Posterior vena cava (tissue), 2 donors: ENCODE measurements around the gene CHRNA7. TPM values are rescaled to one million over a fixed set of nuclear protein-coding genes. Genes with fewer than 3 reads are reported as not detected.

Experiments
- DNase-seq: peaks from one replicate; pipeline ENCODE4 v3.0.0-alpha.2; 2020; ENCODE audit warnings: low spot score
- intact Hi-C, 2 donors: fragments of 100-400 bp; cut with DNase I; formaldehyde crosslinking; loops; one replicate each; pipeline versions ENCODE4 v1.14.1 to v1.14.2; 2022 to 2023
- total RNA-seq, 2 donors: library from RNA; stranded (reverse); fragmentation: NEBNext Ultra II Directional; extraction: Animal tissue kit (Norgen Biotek cat#: 25700); gene quantifications; one replicate each; pipeline ENCODE4 v1.2.1, GENCODE V29; 2021
- donor health status: DM: yes; HTN: yes; CAD: no.
- donor health status: DM: yes; HTN: yes; CAD: no.

CHRNA7 gene
- total RNA-seq, 2 donors from 2014 or later, result 1.3 to 3.0 TPM

- intact Hi-C loops, result no loop called here
- no peak for DNase-seq
Observed at GRCh38 chr15:32057876-32058425, 27.6 kb downstream of the CHRNA7 start.

GRCh38 chr15:32060706-32061105 is 30.4 kb downstream of the CHRNA7 start:
- intact Hi-C loops, result no loop called here
- no peak for DNase-seq

- DNase-seq, result no peak
- intact Hi-C loops, result no loop called here
Observed at GRCh38 chr15:32067115-32067514, 36.8 kb downstream of the CHRNA7 start.

- DNase-seq, result no peak
- intact Hi-C loops, result no loop called here
Observed at GRCh38 chr15:32089851-32090359, 59.6 kb downstream of the CHRNA7 start.

GRCh38 chr15:32091505-32092380 is 61.4 kb downstream of the CHRNA7 start:
- intact Hi-C loops, result no loop called here
- DNase-seq, result no peak

GRCh38 chr15:32096213-32096612 is 65.9 kb downstream of the CHRNA7 start:
- DNase-seq, result no peak
- intact Hi-C loops, result no loop called here

GRCh38 chr15:32096916-32097617 is 66.8 kb downstream of the CHRNA7 start:
- no peak for DNase-seq

GRCh38 chr15:32098033-32098432 is 67.7 kb downstream of the CHRNA7 start:
- intact Hi-C loops, result no loop called here
- no peak for DNase-seq

More at GRCh38 chr15:32096916-32097617, 66.8 kb downstream of the CHRNA7 start:
- intact Hi-C loops, result no loop called here

- intact Hi-C loops, result no loop called here
- DNase-seq, result no peak
Observed at GRCh38 chr15:32099097-32099785, 68.9 kb downstream of the CHRNA7 start.

- no peak for DNase-seq
- intact Hi-C loops, result no loop called here
Observed at GRCh38 chr15:32099956-32100684, 69.8 kb downstream of the CHRNA7 start.

GRCh38 chr15:32104061-32104995 is 74.0 kb downstream of the CHRNA7 start:
- DNase-seq, result no peak
- intact Hi-C loops, result no loop called here

- no peak for DNase-seq
- intact Hi-C loops, result no loop called here
Observed at GRCh38 chr15:32105258-32106241, 75.2 kb downstream of the CHRNA7 start.

GRCh38 chr15:32106401-32107381 is 76.4 kb downstream of the CHRNA7 start:
- intact Hi-C loops, result no loop called here

GRCh38 chr15:32107477-32108080 is 77.3 kb downstream of the CHRNA7 start:
- intact Hi-C loops, result no loop called here
- no peak for DNase-seq

More at GRCh38 chr15:32106401-32107381, 76.4 kb downstream of the CHRNA7 start:
- no peak for DNase-seq

GRCh38 chr15:32108661-32109060 is 78.3 kb downstream of the CHRNA7 start:
- intact Hi-C loops, result no loop called here
- no peak for DNase-seq
